Measurements from ENCODE around the gene GPR22.
A peak's percentile ranks its signal among the peaks of the same experiment; 100 is the strongest.

Gene GPR22

DNA sequence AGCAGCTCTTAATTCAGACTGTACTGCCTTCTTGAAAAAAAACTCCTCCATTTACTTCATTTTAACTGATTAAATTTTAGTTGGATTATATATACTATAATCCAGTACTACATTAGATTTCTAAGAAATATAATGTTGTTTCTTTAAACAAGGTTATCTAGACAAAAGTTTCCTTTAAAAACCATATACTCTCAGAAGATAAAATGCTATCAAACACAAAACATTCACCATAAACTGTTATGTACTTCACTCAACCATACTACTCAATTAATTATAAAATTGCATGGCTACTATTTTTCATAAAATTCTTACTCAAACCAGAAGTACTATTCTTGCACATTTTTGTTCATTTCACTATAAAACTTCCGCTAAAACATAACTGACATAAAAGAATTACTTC is 12.7 kb downstream of the GPR22 start:
- FAIRE-seq (no peak), DNase-seq (ENCODE audit: insufficient read length) (no peak)
- TF ChIP-seq POLR2AphosphoS5 (IDR thresholded peaks at IDR 0.05; ENCODE audit: low read depth, low read length): no peak
- no peak for TF ChIP-seq TAF1 (IDR thresholded peaks at IDR 0.05; ENCODE audit: borderline replicate concordance, low read depth, low read length)
- no peak for TF ChIP-seq POLR2A (IDR thresholded peaks at IDR 0.05; ENCODE audit: low read depth, low read length)

- TF ChIP-seq POLR2A (IDR thresholded peaks at IDR 0.05; ENCODE audit: low read depth, low read length) (no peak), TAF1 (IDR thresholded peaks at IDR 0.05; ENCODE audit: borderline replicate concordance, low read depth, low read length) (no peak), POLR2AphosphoS5 (IDR thresholded peaks at IDR 0.05; ENCODE audit: low read depth, low read length) (no peak)
- FAIRE-seq: no peak
- DNase-seq (ENCODE audit: insufficient read length): no peak
Measured at GRCh38 chr7:107486041-107486440, 16.2 kb downstream of the GPR22 start.

- FAIRE-seq (no peak), DNase-seq (ENCODE audit: insufficient read length) (no peak)
- no peak for TF ChIP-seq POLR2AphosphoS5 (IDR thresholded peaks at IDR 0.05; ENCODE audit: low read depth, low read length)
- no peak for TF ChIP-seq POLR2A (IDR thresholded peaks at IDR 0.05; ENCODE audit: low read depth, low read length)
- TF ChIP-seq TAF1 (IDR thresholded peaks at IDR 0.05; ENCODE audit: borderline replicate concordance, low read depth, low read length): no peak
Measured at GRCh38 chr7:107492875-107493274, 23.0 kb downstream of the GPR22 start.

GRCh38 chr7:107494315-107494751 is 24.5 kb downstream of the GPR22 start:
- FAIRE-seq (peak; percentile 46), DNase-seq (ENCODE audit: insufficient read length) (no peak)
- TF ChIP-seq TAF1 (IDR thresholded peaks at IDR 0.05; ENCODE audit: borderline replicate concordance, low read depth, low read length) (no peak), POLR2A (IDR thresholded peaks at IDR 0.05; ENCODE audit: low read depth, low read length) (no peak), POLR2AphosphoS5 (IDR thresholded peaks at IDR 0.05; ENCODE audit: low read depth, low read length) (no peak)

DNA sequence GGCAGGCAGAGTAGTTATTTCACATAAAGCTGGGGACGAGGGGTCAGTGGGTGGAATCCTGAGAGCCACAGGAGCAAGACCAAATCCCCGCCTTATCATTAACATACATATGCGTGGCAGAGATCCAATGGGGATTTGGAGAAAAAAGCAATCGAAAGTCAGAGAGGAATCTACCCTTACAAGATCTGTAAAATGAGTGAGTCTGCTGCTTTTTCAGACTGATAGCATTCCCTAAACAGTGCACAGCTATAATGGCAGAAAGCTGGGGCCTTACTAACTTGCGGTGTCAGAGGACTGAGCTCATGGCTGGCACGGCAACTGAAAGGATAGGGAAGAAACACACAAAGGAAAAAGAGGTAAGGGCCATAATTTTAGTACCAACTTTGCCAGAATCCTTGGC is 25.0 kb downstream of the GPR22 start:
- TF ChIP-seq POLR2AphosphoS5 (IDR thresholded peaks at IDR 0.05; ENCODE audit: low read depth, low read length): no peak
- TF ChIP-seq POLR2A (IDR thresholded peaks at IDR 0.05; ENCODE audit: low read depth, low read length): no peak
- TF ChIP-seq TAF1 (IDR thresholded peaks at IDR 0.05; ENCODE audit: borderline replicate concordance, low read depth, low read length): no peak
- DNase-seq (ENCODE audit: insufficient read length) (no peak), FAIRE-seq (no peak)

DNA sequence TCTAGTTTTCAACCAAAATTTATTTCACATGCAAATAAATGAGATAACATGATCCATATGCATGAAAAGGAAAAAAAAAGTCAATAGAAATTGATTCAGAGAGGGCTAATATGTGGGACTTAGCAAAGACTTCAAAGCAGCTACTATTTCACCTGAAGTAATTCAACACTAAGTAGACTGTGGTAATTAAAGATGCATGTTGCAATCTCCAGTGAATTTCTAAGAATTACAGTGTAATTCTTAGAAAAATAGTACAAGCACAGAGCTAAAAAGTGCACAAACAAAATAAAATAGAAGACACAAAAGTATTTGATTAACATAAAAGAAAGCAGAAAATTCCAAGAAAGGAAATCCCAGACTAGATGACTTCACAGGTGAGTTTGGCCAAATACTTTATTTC is 25.7 kb downstream of the GPR22 start:
- DNase-seq (ENCODE audit: insufficient read length) (no peak), FAIRE-seq (no peak)
- no peak for TF ChIP-seq TAF1 (IDR thresholded peaks at IDR 0.05; ENCODE audit: borderline replicate concordance, low read depth, low read length)
- TF ChIP-seq POLR2A (IDR thresholded peaks at IDR 0.05; ENCODE audit: low read depth, low read length): no peak
- no peak for TF ChIP-seq POLR2AphosphoS5 (IDR thresholded peaks at IDR 0.05; ENCODE audit: low read depth, low read length)

GRCh38 chr7:107499731-107500130 is 29.9 kb downstream of the GPR22 start:
- FAIRE-seq (no peak), DNase-seq (ENCODE audit: insufficient read length) (no peak)
- TF ChIP-seq POLR2A (IDR thresholded peaks at IDR 0.05; ENCODE audit: low read depth, low read length) (no peak), TAF1 (IDR thresholded peaks at IDR 0.05; ENCODE audit: borderline replicate concordance, low read depth, low read length) (no peak), POLR2AphosphoS5 (IDR thresholded peaks at IDR 0.05; ENCODE audit: low read depth, low read length) (no peak)

DNA sequence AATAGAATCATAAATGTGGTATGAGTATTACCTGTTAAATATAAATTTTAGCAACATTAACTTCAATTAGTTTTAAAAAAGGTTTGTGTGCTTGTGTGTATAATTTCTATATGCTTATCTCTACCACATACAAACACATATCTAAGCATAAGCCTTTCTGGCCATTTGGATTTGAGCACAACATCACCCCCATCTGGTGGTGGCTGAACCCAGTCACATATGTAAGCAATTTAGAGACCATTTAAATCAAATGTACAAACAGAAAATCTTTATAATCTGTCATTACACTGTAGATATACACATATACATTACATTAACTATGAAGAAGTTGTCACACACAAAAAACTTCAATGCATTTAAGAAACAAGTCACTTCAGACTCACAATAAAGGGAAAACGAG is 31.7 kb downstream of the GPR22 start:
- TF ChIP-seq POLR2AphosphoS5 (IDR thresholded peaks at IDR 0.05; ENCODE audit: low read depth, low read length): no peak
- no peak for TF ChIP-seq POLR2A (IDR thresholded peaks at IDR 0.05; ENCODE audit: low read depth, low read length)
- TF ChIP-seq TAF1 (IDR thresholded peaks at IDR 0.05; ENCODE audit: borderline replicate concordance, low read depth, low read length): no peak
- FAIRE-seq (no peak), DNase-seq (ENCODE audit: insufficient read length) (no peak)

- TF ChIP-seq POLR2A (IDR thresholded peaks at IDR 0.05; ENCODE audit: low read depth, low read length) (no peak), TAF1 (IDR thresholded peaks at IDR 0.05; ENCODE audit: borderline replicate concordance, low read depth, low read length) (no peak), POLR2AphosphoS5 (IDR thresholded peaks at IDR 0.05; ENCODE audit: low read depth, low read length) (no peak)
- DNase-seq (ENCODE audit: insufficient read length) (no peak), FAIRE-seq (no peak)
Measured at GRCh38 chr7:107502154-107502553, 32.3 kb downstream of the GPR22 start.

- no peak for DNase-seq (ENCODE audit: insufficient read length)
- TF ChIP-seq POLR2A (IDR thresholded peaks at IDR 0.05; ENCODE audit: low read depth, low read length) (no peak), TAF1 (IDR thresholded peaks at IDR 0.05; ENCODE audit: borderline replicate concordance, low read depth, low read length) (no peak), POLR2AphosphoS5 (IDR thresholded peaks at IDR 0.05; ENCODE audit: low read depth, low read length) (no peak)
- no peak for FAIRE-seq
Measured at GRCh38 chr7:107502797-107503196, 32.9 kb downstream of the GPR22 start.

GRCh38 chr7:107503687-107504086 is 33.8 kb downstream of the GPR22 start:
- DNase-seq (ENCODE audit: insufficient read length) (no peak), FAIRE-seq (no peak)
- TF ChIP-seq TAF1 (IDR thresholded peaks at IDR 0.05; ENCODE audit: borderline replicate concordance, low read depth, low read length): no peak
- no peak for TF ChIP-seq POLR2AphosphoS5 (IDR thresholded peaks at IDR 0.05; ENCODE audit: low read depth, low read length)
- no peak for TF ChIP-seq POLR2A (IDR thresholded peaks at IDR 0.05; ENCODE audit: low read depth, low read length)

DNA sequence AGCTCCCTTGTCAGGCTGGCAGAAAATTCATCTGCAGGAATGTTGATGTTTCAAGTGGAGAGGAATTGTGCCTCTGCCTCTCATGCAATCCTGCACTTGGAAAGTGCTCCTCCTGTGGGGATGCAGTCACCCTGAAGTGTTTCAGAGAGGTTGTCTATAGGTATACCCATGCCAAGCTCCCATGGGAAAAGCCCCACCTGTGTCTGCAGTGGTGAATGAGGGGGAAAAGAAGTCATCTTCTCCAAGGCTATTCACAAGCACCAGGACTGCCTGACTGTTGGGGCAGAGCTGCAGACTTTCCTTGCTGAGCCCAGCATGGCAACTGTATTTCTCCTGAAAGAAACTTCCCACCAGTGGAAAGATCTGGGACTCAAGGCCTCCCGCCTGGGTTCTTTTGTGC is 35.5 kb downstream of the GPR22 start:
- no peak for TF ChIP-seq POLR2AphosphoS5 (IDR thresholded peaks at IDR 0.05; ENCODE audit: low read depth, low read length)
- no peak for TF ChIP-seq POLR2A (IDR thresholded peaks at IDR 0.05; ENCODE audit: low read depth, low read length)
- TF ChIP-seq TAF1 (IDR thresholded peaks at IDR 0.05; ENCODE audit: borderline replicate concordance, low read depth, low read length): no peak
- no peak for FAIRE-seq
- no peak for DNase-seq (ENCODE audit: insufficient read length)
